Fibroblast of lung (primary cell): ENCODE data around the gene POLR1A.

Experiments used
- CTCF ChIP-seq, 2 donors: IDR thresholded peaks in 1 of 2; conservative IDR thresholded peaks in 1 of 2; 1 replicate in 1 of 2; 2 replicates in 1 of 2; pipeline ENCODE4 v1.5.1; 2011 to 2012; ENCODE audit warnings: low read length in 2 of 2, control low read depth in 1 of 2, inconsistent platforms in 1 of 2, low read depth in 1 of 2, mild to moderate bottlenecking in 1 of 2
- EZH2 ChIP-seq: IDR thresholded peaks from 2 replicates; pipeline ENCODE4 v1.5.1; 2012; ENCODE audit warnings: low read length, control low read depth, mild to moderate bottlenecking; ENCODE audit errors: missing control alignments

GRCh38 chr2:86053166-86053565 is 52.5 kb downstream of the POLR1A start:
- no peak for TF ChIP-seq CTCF (conservative IDR thresholded peaks at IDR 0.05 in 1 of 2, IDR thresholded peaks at IDR 0.05 in 1 of 2; ENCODE audit: low read depth in 1 of 2, low read length in 2 of 2)
- no peak for TF ChIP-seq EZH2
